ENCODE data around the gene ACVR1.

ACVR1 gene

DNA sequence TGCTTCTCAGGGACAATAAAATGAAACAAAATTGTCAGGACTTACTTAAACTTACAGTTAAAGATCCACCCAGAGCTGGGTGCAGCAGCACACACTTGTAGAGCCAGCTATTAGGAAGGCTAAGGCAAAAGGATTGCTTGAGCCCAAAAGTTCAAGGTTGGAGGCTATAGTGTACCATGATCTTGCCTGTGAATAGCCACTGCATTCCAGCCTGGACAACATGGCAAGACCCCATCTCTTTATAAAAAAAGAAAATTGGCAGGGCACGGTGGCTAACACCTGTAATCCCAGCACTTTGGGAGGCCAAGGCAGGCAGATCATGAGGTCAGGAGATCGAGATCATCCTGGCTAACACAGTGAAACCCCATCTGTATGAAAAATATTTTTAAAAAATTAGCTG, 34.6 kb downstream of the ACVR1 start:
- peaks cover 11% of the 10 kb centered on the region; the same call in 1 of the 2 replicates for H3K36me3 ChIP-seq (ENCODE audit: low read depth)
- ATAC-seq (ENCODE audit: low read depth), result no peak
- no peak for DNase-seq (ENCODE audit: low spot score)
- peaks cover 23% of the 10 kb centered on the region for H3K4me1 ChIP-seq (ENCODE audit: insufficient read depth, poor library complexity, severe bottlenecking)
- H3K27ac ChIP-seq (ENCODE audit: poor library complexity, severe bottlenecking), result no peak overlapping the region
- H3K27me3 ChIP-seq (ENCODE audit: insufficient read depth, poor library complexity, severe bottlenecking), result no peaks in the 10 kb centered on the region
- no peak overlapping the region for H3K4me3 ChIP-seq (ENCODE audit: severe bottlenecking)
- TF ChIP-seq, protein P1, sequence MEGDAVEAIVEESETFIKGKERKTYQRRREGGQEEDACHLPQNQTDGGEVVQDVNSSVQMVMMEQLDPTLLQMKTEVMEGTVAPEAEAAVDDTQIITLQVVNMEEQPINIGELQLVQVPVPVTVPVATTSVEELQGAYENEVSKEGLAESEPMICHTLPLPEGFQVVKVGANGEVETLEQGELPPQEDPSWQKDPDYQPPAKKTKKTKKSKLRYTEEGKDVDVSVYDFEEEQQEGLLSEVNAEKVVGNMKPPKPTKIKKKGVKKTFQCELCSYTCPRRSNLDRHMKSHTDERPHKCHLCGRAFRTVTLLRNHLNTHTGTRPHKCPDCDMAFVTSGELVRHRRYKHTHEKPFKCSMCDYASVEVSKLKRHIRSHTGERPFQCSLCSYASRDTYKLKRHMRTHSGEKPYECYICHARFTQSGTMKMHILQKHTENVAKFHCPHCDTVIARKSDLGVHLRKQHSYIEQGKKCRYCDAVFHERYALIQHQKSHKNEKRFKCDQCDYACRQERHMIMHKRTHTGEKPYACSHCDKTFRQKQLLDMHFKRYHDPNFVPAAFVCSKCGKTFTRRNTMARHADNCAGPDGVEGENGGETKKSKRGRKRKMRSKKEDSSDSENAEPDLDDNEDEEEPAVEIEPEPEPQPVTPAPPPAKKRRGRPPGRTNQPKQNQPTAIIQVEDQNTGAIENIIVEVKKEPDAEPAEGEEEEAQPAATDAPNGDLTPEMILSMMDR (IDR thresholded peaks at IDR 0.05; ENCODE audit: poor library complexity, severe bottlenecking), result no peak
- no peaks in the 10 kb centered on the region for H3K9me3 ChIP-seq (ENCODE audit: severe bottlenecking)

DNA sequence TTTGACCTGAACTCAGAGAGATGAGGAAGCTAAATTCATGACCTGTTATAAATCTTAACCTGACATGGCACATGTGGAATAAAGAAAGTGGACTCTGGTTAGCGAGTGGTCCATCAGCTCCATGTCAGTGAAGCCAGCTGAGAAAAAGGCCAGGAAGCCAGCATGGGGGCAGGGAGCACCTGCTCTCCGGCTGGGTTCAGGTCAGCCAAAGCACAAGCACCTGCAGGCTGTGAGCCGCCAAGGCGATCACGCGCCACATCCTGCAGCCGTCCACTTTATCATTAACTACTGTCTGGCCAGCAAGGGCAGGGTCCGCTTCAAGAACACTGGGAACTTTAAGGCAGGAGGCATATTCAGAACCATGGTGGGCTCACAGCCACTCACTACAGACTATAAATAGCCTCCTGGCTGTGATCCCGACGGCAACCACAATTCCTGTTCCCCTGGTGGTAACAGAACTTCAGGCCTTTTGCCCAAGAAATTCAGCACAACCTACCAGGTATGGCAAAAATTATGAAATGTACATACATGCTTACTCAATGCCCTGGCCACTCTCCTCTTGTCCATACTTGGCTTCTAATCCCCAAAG, 35.5 kb downstream of the ACVR1 start:
- DNase-seq (ENCODE audit: low spot score), result no peak
- Histone ChIP-seq H3K4me1 (ENCODE audit: insufficient read depth, poor library complexity, severe bottlenecking) (peaks cover 23% of the 10 kb centered on the region), H3K9me3 (ENCODE audit: severe bottlenecking) (no peaks in the 10 kb centered on the region), H3K36me3 (ENCODE audit: low read depth) (peaks cover 11% of the 10 kb centered on the region; the same call in 1 of the 2 replicates), H3K27ac (ENCODE audit: poor library complexity, severe bottlenecking) (no peak overlapping the region), H3K4me3 (ENCODE audit: severe bottlenecking) (no peak overlapping the region), H3K27me3 (ENCODE audit: insufficient read depth, poor library complexity, severe bottlenecking) (no peaks in the 10 kb centered on the region)
- TF ChIP-seq, protein P1 (IDR thresholded peaks at IDR 0.05; ENCODE audit: poor library complexity, severe bottlenecking), result no peak
- no peak for ATAC-seq (ENCODE audit: low read depth)

DNA sequence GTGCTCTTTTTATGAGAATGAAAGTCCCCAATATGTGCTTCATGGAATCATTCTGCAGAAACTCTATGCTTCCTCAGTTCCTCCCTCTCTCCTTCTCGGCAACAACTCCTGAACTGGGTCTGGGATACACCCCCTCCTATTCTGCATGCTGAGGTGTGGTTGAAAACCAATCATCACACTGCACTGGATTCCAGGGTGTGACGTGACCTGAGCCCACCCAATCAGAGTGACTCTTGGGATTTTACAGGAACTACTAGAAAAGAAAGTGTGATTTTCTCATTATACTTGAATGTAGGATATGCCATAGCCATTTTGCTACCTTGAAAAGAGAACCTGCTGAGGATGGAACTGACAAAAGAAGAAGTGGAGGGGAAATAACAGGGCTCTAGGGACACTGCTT, 36.3 kb downstream of the ACVR1 start:
- peaks cover 11% of the 10 kb centered on the region; the same call in 1 of the 2 replicates for H3K36me3 ChIP-seq (ENCODE audit: low read depth)
- TF ChIP-seq, protein P1 (IDR thresholded peaks at IDR 0.05; ENCODE audit: poor library complexity, severe bottlenecking), result no peak
- H3K4me3 ChIP-seq (ENCODE audit: severe bottlenecking), result no peak overlapping the region
- H3K4me1 ChIP-seq (ENCODE audit: insufficient read depth, poor library complexity, severe bottlenecking), result peaks cover 23% of the 10 kb centered on the region
- H3K27me3 ChIP-seq (ENCODE audit: insufficient read depth, poor library complexity, severe bottlenecking), result no peaks in the 10 kb centered on the region
- ATAC-seq (ENCODE audit: low read depth), result no peak
- no peaks in the 10 kb centered on the region for H3K9me3 ChIP-seq (ENCODE audit: severe bottlenecking)
- H3K27ac ChIP-seq (ENCODE audit: poor library complexity, severe bottlenecking), result no peak overlapping the region
- DNase-seq (ENCODE audit: low spot score), result no peak

DNA sequence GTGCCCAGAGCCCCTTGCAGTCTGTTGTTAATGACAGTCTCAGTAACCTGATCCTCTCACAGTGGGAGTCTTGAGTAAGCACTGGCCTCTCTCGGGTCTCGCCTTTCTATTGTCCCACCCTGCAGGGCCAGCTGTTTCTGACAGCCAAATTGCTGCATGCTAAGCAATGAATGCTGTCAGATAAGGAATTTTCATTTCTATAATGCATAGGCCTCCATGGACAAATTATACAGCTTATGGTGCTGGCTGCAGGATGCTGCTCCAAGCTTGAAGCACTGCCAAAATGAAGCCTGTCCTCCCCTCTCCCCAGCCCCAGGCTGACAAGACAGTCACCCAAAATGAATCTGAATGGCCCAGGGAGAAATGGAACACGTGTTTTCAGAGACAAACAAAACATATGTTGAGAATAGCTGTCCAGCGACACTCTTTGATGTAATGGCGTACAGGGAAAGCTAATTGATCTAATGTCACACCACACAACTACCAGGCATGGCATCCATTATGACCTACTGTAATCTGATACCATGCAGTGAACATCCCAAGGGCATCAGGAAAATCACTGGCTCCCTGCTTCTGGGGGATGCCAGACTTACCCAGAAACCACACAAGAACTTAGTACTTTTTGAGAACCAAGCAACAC, 36.8 kb downstream of the ACVR1 start:
- H3K4me1 ChIP-seq (ENCODE audit: insufficient read depth, poor library complexity, severe bottlenecking), result peaks cover 23% of the 10 kb centered on the region
- DNase-seq (ENCODE audit: low spot score) (no peak), ATAC-seq (ENCODE audit: low read depth) (peak; percentile 50)
- peak overlapping the region; percentile 65 for H3K27ac ChIP-seq (ENCODE audit: poor library complexity, severe bottlenecking)
- no peak overlapping the region for H3K4me3 ChIP-seq (ENCODE audit: severe bottlenecking)
- no peaks in the 10 kb centered on the region for H3K27me3 ChIP-seq (ENCODE audit: insufficient read depth, poor library complexity, severe bottlenecking)
- H3K9me3 ChIP-seq (ENCODE audit: severe bottlenecking), result no peaks in the 10 kb centered on the region
- peaks cover 11% of the 10 kb centered on the region; the same call in 1 of the 2 replicates for H3K36me3 ChIP-seq (ENCODE audit: low read depth)
- TF ChIP-seq, protein P1 (IDR thresholded peaks at IDR 0.05; ENCODE audit: poor library complexity, severe bottlenecking), result no peak
